A549 (cell line): ENCODE measurements around the gene AK6. TPM values are rescaled to one million over a fixed set of nuclear protein-coding genes. Genes with fewer than 3 reads are reported as not detected.

Experiments used
- ATAC-seq, 2 experiments: fragments of 200-7000 bp in 1 of 2; fragments of >200 bp in 1 of 2; cut with Nextera tagmentation in 1 of 2; cut with Tn5 transposase in 1 of 2; 3 replicates each; pipeline versions ENCODE4 v1.8.0 to v1.9.1; 2018 to 2020; ENCODE audit warnings: mild to moderate bottlenecking in 1 of 2, moderate library complexity in 1 of 2
- CTCF ChIA-PET: fragments of 300-600 bp; sonication (Branson Sonifier 250); formaldehyde crosslinking; extraction: SDS; loops from one replicate; lab custom pipeline; 2021; ENCODE audit warnings: antibody characterized with exemption, inconsistent platforms; lab: Yijun Ruan, JAX
- POLR2A ChIA-PET: fragments of 350-600 bp; formaldehyde crosslinking; extraction: SDS; loops from one replicate; lab custom pipeline; 2021; ENCODE audit warnings: antibody characterized with exemption, inconsistent platforms; lab: Yijun Ruan, JAX
- DNase-seq, 2 experiments: peaks; one replicate each; pipeline versions ENCODE4 v3.0.0 to v3.0.0-alpha.2; 2011 to 2016; ENCODE audit warnings: low read depth in 1 of 2, low spot score in 1 of 2
- FAIRE-seq: peaks from 2 replicates; lab custom pipeline; 2011; peaks lifted over from hg19 to GRCh38; lab: Jason Lieb, UNC
- H3K27ac ChIP-seq, 2 experiments: fragments of >200 bp; sonication (Bioruptor Twin); formaldehyde crosslinking; 3 replicates each; pipeline ENCODE4 v1.5.1; 2016 to 2017
- H3K4me1 ChIP-seq: fragments of >200 bp; sonication (Bioruptor Twin); formaldehyde crosslinking; 3 replicates; pipeline ENCODE4 v1.6.1; 2016
- H3K4me2 ChIP-seq: fragments of >200 bp; sonication (Bioruptor Twin); formaldehyde crosslinking; 3 replicates; pipeline ENCODE4 v1.6.1; 2016
- H3K4me3 ChIP-seq: fragments of >200 bp; sonication (Bioruptor Twin); formaldehyde crosslinking; 3 replicates; pipeline ENCODE4 v1.5.1; 2016
- H3K9me3 ChIP-seq: fragments of >200 bp; sonication (Bioruptor Twin); formaldehyde crosslinking; 3 replicates; pipeline ENCODE4 v1.6.1; 2016
- CEBPB ChIP-seq, 2 experiments: fragments of >200 bp in 1 of 2; sonication (Bioruptor Twin) in 1 of 2; formaldehyde crosslinking in 1 of 2; IDR thresholded peaks; 2 replicates each; pipeline ENCODE4 v1.6.1; 2012 to 2016
- EP300 ChIP-seq, 2 experiments: fragments of >200 bp; sonication (Bioruptor Twin); formaldehyde crosslinking; IDR thresholded peaks; 2 replicates in 1 of 2; 3 replicates in 1 of 2; pipeline ENCODE4 v1.6.1; 2016 to 2017
- FOXS1 ChIP-seq: fragments of 250-450 bp; sonication (Bioruptor Pico); IDR thresholded peaks from 2 replicates; pipeline ENCODE4 v1.5.0; 2020; ENCODE audit warnings: mild to moderate bottlenecking, moderate library complexity
- GATA3 ChIP-seq: IDR thresholded peaks from 2 replicates; pipeline ENCODE4 v1.6.1; 2012; ENCODE audit warnings: borderline replicate concordance
- HDAC2 ChIP-seq: fragments of 200-600 bp; sonication (generic); IDR thresholded peaks from 2 replicates; pipeline ENCODE4 v1.6.1; 2016
- HEYL ChIP-seq: fragments of 250-450 bp; sonication (Bioruptor Pico); IDR thresholded peaks from 2 replicates; pipeline ENCODE4 v1.8.0; 2021; ENCODE audit warnings: mild to moderate bottlenecking, moderate library complexity
- JUN ChIP-seq, 2 experiments: fragments of >200 bp; sonication (Bioruptor Twin); formaldehyde crosslinking; IDR thresholded peaks; 2 replicates in 1 of 2; 3 replicates in 1 of 2; pipeline ENCODE4 v1.6.1; 2016 to 2017
- KDM1A ChIP-seq: fragments of 200-600 bp; sonication (generic); IDR thresholded peaks from 2 replicates; pipeline ENCODE4 v1.6.1; 2016; ENCODE audit warnings: low read depth, mild to moderate bottlenecking
- MAFK ChIP-seq: fragments of 450-650 bp; IDR thresholded peaks from 2 replicates; pipeline ENCODE4 v1.6.1; 2014; ENCODE audit not compliant: partially characterized antibody
- MAZ ChIP-seq: fragments of 150-350 bp; IDR thresholded peaks from 2 replicates; pipeline ENCODE4 v1.6.1; 2014; ENCODE audit warnings: antibody characterized with exemption, low read depth, low read length, borderline replicate concordance
- MYC ChIP-seq: IDR thresholded peaks from 2 replicates; pipeline ENCODE4 v1.6.1; 2012; ENCODE audit warnings: mild to moderate bottlenecking, inconsistent platforms, low read length, improper control_type of control experiment, borderline replicate concordance
- PHF8 ChIP-seq: fragments of 200-600 bp; sonication (generic); IDR thresholded peaks from 2 replicates; pipeline ENCODE4 v1.6.1; 2016; ENCODE audit warnings: low read depth, mild to moderate bottlenecking, antibody characterized with exemption, moderate library complexity, borderline replicate concordance
- POLR2AphosphoS2 ChIP-seq: conservative IDR thresholded peaks from 2 replicates; pipeline ENCODE4 v1.6.1; 2012; ENCODE audit warnings: low read length, improper control_type of control experiment, inconsistent platforms
- RAD21 ChIP-seq, 2 experiments: fragments of >200 bp in 1 of 2; sonication (Bioruptor Twin) in 1 of 2; formaldehyde crosslinking in 1 of 2; IDR thresholded peaks in 1 of 2; conservative IDR thresholded peaks in 1 of 2; 2 replicates in 1 of 2; 3 replicates in 1 of 2; pipeline ENCODE4 v1.6.1; 2012 to 2018; ENCODE audit warnings: inconsistent platforms in 1 of 2
- RCOR1 ChIP-seq: fragments of 150-350 bp; IDR thresholded peaks from 2 replicates; pipeline ENCODE4 v1.6.1; 2014; ENCODE audit warnings: antibody characterized with exemption, low read length, low read depth
- RFX5 ChIP-seq: fragments of 450-650 bp; IDR thresholded peaks from 2 replicates; pipeline ENCODE4 v1.7.1; 2014; ENCODE audit warnings: antibody characterized with exemption, mild to moderate bottlenecking, moderate library complexity
- WGBS: methylation state at CpG from one replicate; pipeline ENCODE4 v1.1.6; 2017; ENCODE audit errors: missing lambda C conversion rate; 5-methylcytosine and 5-hydroxymethylcytosine counted together
- polyA plus RNA-seq, 4 experiments: library from polyadenylated mRNA; depleted of rRNA in 3 of 4; stranded (reverse); fragments of >200 nt; fragmentation: RNase III in 1 of 4; extraction: RNeasy Plus Mini Kit Qiagen cat#74134 plus additional on column Dnase treatment in 1 of 4; gene quantifications; 2 replicates in 3 of 4; 3 replicates in 1 of 4; pipeline ENCODE4 v1.2.3, GENCODE V29; 2011 to 2017
- TF ChIP-seq, protein P1 (sequence below): fragments of >200 bp; sonication (Bioruptor Twin); formaldehyde crosslinking; IDR thresholded peaks from 3 replicates; pipeline ENCODE4 v1.5.1; 2016
- TF ChIP-seq, protein P2 (sequence below): fragments of >200 bp; sonication (Bioruptor Twin); formaldehyde crosslinking; IDR thresholded peaks from 3 replicates; pipeline ENCODE4 v1.6.1; 2016
- TF ChIP-seq, protein P3 (sequence below): IDR thresholded peaks from 2 replicates; pipeline ENCODE4 v1.6.1; 2012

Gene AK6
- polyA plus RNA-seq, 2 of the 4 experiments (the other 2 are of a cell fraction), result 83.4 to 108 TPM

DNA sequence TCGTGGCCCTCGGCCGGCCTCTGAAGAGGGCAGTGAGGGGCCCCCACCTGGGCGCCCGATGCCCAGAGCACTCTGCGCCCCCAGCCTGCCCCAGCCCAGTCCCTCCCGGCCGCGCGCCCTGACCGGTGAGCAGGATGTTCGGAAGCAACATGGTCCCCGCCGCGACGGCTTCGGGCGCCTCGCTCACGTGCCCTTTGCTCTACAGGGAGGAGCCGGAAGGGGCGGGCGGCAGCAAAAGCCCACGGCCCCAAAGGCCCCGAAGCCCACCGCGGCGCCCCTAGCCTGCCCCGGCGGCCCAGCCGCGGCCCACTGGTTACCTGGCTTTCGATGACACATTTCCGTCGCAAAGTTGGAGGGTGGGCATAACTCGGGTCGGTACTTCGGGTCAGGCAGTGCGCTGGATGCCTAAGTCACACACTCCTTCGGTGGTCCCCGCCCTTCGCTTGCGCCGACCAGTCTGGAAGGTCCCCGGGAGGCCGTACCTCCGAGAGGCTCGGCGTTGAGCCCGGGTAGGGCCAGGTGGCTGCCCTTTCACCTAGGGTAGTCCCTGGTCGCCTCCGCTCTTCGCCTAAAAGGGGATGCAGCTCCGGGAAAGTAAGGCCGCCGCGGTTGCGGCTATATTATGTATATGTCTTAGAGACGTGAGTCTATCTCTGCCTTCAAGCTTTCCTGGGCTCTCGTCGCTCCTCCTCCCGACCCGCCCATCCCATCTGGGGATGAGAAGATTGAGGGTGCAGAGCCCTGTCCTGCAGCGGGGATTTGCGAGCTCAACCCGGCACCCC, at the start of gene AK6, which contains the start of the genes RAD17 and TAF9 (continued):
- no peak for TF ChIP-seq RAD21 (conservative IDR thresholded peaks at IDR 0.05 in 1 of 2, IDR thresholded peaks at IDR 0.05 in 1 of 2)

DNA sequence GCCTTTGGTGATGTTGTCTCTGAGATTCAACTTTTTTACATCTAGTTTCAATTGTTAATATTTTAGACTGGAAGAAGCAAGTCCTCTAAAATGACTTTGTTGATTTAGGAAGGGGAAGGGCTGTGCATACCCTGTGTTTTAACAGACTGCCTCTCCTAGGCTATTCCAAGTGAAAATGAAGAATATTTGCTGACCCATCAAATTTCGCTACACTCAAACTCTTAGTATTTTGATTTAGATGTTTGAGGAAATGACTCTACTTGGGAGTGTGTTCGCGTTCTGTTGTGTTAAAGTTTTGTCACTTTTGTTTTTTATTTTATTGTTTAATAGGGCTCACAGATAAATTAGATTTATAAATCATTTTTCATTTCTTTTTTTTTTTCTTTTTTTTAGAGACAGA, 49.2 kb upstream of the AK6 start:
- ChIA-PET POLR2A (no interaction called here), CTCF (no interaction called here)
- 73% methylated on average over 3 of the region's 3 CpGs for whole genome bisulfite sequencing
- Histone ChIP-seq H3K27ac (no peak overlapping the region), H3K4me2 (no peak overlapping the region), H3K4me3 (no peak overlapping the region), H3K9me3 (no peaks in the 10 kb centered on the region), H3K4me1 (peaks cover 7% of the 10 kb centered on the region; the same call in 1 of the 3 replicates)
- FAIRE-seq, result no peak
- ATAC-seq, result no peak
- DNase-seq, result no peak
- TF ChIP-seq GATA3, result no peak
- TF ChIP-seq HEYL (CRISPR knock-in tag), result no peak
- no peak for TF ChIP-seq RFX5
- no peak for TF ChIP-seq POLR2AphosphoS2
- TF ChIP-seq, protein P1, sequence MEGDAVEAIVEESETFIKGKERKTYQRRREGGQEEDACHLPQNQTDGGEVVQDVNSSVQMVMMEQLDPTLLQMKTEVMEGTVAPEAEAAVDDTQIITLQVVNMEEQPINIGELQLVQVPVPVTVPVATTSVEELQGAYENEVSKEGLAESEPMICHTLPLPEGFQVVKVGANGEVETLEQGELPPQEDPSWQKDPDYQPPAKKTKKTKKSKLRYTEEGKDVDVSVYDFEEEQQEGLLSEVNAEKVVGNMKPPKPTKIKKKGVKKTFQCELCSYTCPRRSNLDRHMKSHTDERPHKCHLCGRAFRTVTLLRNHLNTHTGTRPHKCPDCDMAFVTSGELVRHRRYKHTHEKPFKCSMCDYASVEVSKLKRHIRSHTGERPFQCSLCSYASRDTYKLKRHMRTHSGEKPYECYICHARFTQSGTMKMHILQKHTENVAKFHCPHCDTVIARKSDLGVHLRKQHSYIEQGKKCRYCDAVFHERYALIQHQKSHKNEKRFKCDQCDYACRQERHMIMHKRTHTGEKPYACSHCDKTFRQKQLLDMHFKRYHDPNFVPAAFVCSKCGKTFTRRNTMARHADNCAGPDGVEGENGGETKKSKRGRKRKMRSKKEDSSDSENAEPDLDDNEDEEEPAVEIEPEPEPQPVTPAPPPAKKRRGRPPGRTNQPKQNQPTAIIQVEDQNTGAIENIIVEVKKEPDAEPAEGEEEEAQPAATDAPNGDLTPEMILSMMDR, result no peak
- TF ChIP-seq EP300 (IDR thresholded peaks at IDR 0.05), result no peak
- no peak for TF ChIP-seq MAZ
- peak; percentile 97 for TF ChIP-seq MAFK

DNA sequence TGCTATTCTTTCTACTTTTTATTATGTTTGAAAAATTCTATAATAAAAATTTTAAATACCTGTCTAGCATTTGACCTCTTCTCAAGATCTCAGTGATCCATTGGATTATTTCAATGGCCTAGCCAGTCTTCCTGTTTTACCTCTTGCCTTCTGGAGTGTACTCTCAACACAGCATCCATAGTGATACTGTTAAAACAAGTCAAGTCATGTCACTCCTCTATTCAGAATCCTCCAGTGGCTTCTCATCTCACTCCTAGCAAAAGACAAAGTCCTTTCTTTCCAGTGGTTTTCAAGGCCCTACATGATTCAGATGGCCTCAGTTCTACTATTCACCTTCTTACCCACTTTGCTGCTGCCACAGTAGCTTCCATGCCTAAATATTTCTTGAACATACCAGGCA, 47.4 kb upstream of the AK6 start:
- H3K4me1 ChIP-seq, result peaks cover 7% of the 10 kb centered on the region; the same call in 1 of the 3 replicates
- CTCF ChIA-PET, result interaction anchor here (1.4 kb wide), 1 partner anchor 77 kb away, joined by 3 read pairs; no protein-coding TSS in a partner anchor
- no peak for ATAC-seq

More for the DNA sequence above, 47.4 kb upstream of the AK6 start:
- Histone ChIP-seq H3K9me3 (no peaks in the 10 kb centered on the region), H3K4me3 (no peak overlapping the region), H3K4me2 (no peak overlapping the region), H3K27ac (no peak overlapping the region)
- TF ChIP-seq MAZ, result no peak
- TF ChIP-seq, protein P2, sequence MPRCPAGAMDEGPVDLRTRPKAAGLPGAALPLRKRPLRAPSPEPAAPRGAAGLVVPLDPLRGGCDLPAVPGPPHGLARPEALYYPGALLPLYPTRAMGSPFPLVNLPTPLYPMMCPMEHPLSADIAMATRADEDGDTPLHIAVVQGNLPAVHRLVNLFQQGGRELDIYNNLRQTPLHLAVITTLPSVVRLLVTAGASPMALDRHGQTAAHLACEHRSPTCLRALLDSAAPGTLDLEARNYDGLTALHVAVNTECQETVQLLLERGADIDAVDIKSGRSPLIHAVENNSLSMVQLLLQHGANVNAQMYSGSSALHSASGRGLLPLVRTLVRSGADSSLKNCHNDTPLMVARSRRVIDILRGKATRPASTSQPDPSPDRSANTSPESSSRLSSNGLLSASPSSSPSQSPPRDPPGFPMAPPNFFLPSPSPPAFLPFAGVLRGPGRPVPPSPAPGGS, result no peak
- no peak for TF ChIP-seq KDM1A
- TF ChIP-seq, protein P1, result no peak
- no peak for TF ChIP-seq FOXS1 (CRISPR knock-in tag)
- TF ChIP-seq JUN (IDR thresholded peaks at IDR 0.05), result no peak
- TF ChIP-seq, protein P3, sequence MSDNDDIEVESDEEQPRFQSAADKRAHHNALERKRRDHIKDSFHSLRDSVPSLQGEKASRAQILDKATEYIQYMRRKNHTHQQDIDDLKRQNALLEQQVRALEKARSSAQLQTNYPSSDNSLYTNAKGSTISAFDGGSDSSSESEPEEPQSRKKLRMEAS, result no peak
- no peak for TF ChIP-seq CEBPB (IDR thresholded peaks at IDR 0.05)
- no peak for TF ChIP-seq PHF8
- no peak for TF ChIP-seq EP300 (IDR thresholded peaks at IDR 0.05)
- no peak for TF ChIP-seq RCOR1
- no peak for TF ChIP-seq HDAC2
- TF ChIP-seq MYC, result no peak
- DNase-seq (no peak), FAIRE-seq (no peak)
- POLR2A ChIA-PET, result no interaction called here
